Dermis blood vessel endothelial cell (primary cell): ENCODE measurements around the gene CFAP100. TPM values are rescaled to one million over a fixed set of nuclear protein-coding genes. Genes with fewer than 3 reads are reported as not detected.

ENCODE experiments used
- DNase-seq: peaks from one replicate; pipeline ENCODE4 v3.0.0; 2010
- total RNA-seq: library from RNA; depleted of rRNA; stranded (reverse); fragments of >200 nt; gene quantifications from 2 replicates; pipeline ENCODE4 v1.2.3, GENCODE V29; 2014

CFAP100 gene
- total RNA-seq, 1 donor from 2014 or later, result not detected

- no peak for DNase-seq
These were observed 17.5 kb upstream of the CFAP100 start for GRCh38 chr3:126377211-126377610.

- DNase-seq, result no peak
These were observed 16.4 kb upstream of the CFAP100 start for GRCh38 chr3:126378341-126378751.

- DNase-seq, result no peak
These were observed 14.5 kb upstream of the CFAP100 start for GRCh38 chr3:126380011-126380768.

GRCh38 chr3:126381966-126382365 is 12.7 kb upstream of the CFAP100 start:
- no peak for DNase-seq

GRCh38 chr3:126389112-126389793 is 5.5 kb upstream of the CFAP100 start:
- peak; percentile 90 for DNase-seq

- DNase-seq, result no peak
These were observed 4.9 kb upstream of the CFAP100 start for GRCh38 chr3:126389794-126390146.

- DNase-seq, result no peak
These were observed 4.5 kb upstream of the CFAP100 start for GRCh38 chr3:126390201-126390600.

GRCh38 chr3:126390751-126391150 is 4.0 kb upstream of the CFAP100 start:
- DNase-seq, result no peak

- DNase-seq, result no peak
These were observed 3.1 kb upstream of the CFAP100 start for GRCh38 chr3:126391631-126392030.

- no peak for DNase-seq
These were observed 2.5 kb upstream of the CFAP100 start for GRCh38 chr3:126392246-126392645.

GRCh38 chr3:126393563-126393962 is 1.1 kb upstream of the CFAP100 start:
- no peak for DNase-seq

- no peak for DNase-seq
These were observed 240 bp downstream of the CFAP100 start for GRCh38 chr3:126394977-126395321.

GRCh38 chr3:126395846-126396513 is 1.3 kb downstream of the CFAP100 start:
- DNase-seq, result no peak

- DNase-seq, result no peak
These were observed 1.8 kb downstream of the CFAP100 start for GRCh38 chr3:126396536-126396935.

- no peak for DNase-seq
These were observed 3.1 kb downstream of the CFAP100 start for GRCh38 chr3:126397610-126398422.

GRCh38 chr3:126398423-126399350 is 4.0 kb downstream of the CFAP100 start:
- no peak for DNase-seq

GRCh38 chr3:126399351-126399735 is 4.6 kb downstream of the CFAP100 start:
- DNase-seq, result no peak

GRCh38 chr3:126399756-126400155 is 5.0 kb downstream of the CFAP100 start:
- no peak for DNase-seq

- no peak for DNase-seq
These were observed 7.0 kb downstream of the CFAP100 start for GRCh38 chr3:126401611-126402160.

GRCh38 chr3:126402178-126402577 is 7.5 kb downstream of the CFAP100 start:
- DNase-seq, result no peak

GRCh38 chr3:126402666-126403302 is 8.1 kb downstream of the CFAP100 start:
- no peak for DNase-seq
